NCI-H2227 treated with DMSO at 0.1 percent for 48 hours (cell line): ENCODE measurements around the gene TOGARAM1.
A peak's percentile ranks its signal among the peaks of the same experiment; 100 is the strongest.

Experiments used
- DNase-seq: peaks from one replicate; lab custom pipeline; 2025; lab: John Stamatoyannopoulos, UW

Gene TOGARAM1

GRCh38 chr14:44961554-44962333, at the start of gene TOGARAM1, which contains the start of gene KLHL28:
Gene TOGARAM1, plus strand, starts transcription at chr14:44962190. Its CDS starts 232 bp downstream, at chr14:44962422.
Gene KLHL28, minus strand, starts transcription at chr14:44961947. Its CDS starts 16,019 bp downstream, at chr14:44945928.
- DNase-seq: peak; percentile 98

GRCh38 chr14:44914849-44915248, 47.1 kb upstream of the TOGARAM1 start:
- DNase-seq: peak; percentile 9

GRCh38 chr14:44928793-44929192, 33.2 kb upstream of the TOGARAM1 start:
- DNase-seq: no peak

GRCh38 chr14:44935155-44935554, 26.8 kb upstream of the TOGARAM1 start:
- no peak for DNase-seq

- DNase-seq: no peak
These were observed 24.4 kb upstream of the TOGARAM1 start for GRCh38 chr14:44937547-44937946.

GRCh38 chr14:44940211-44940610, 21.8 kb upstream of the TOGARAM1 start:
- DNase-seq: no peak

GRCh38 chr14:44940944-44941343, 21.0 kb upstream of the TOGARAM1 start:
- no peak for DNase-seq

- DNase-seq: no peak
These were observed 20.4 kb upstream of the TOGARAM1 start for GRCh38 chr14:44941591-44941990.

GRCh38 chr14:44942436-44942835, 19.6 kb upstream of the TOGARAM1 start:
- no peak for DNase-seq

GRCh38 chr14:44944107-44944506, 17.9 kb upstream of the TOGARAM1 start:
- no peak for DNase-seq

- DNase-seq: no peak
These were observed 16.7 kb upstream of the TOGARAM1 start for GRCh38 chr14:44945264-44945663.

- no peak for DNase-seq
These were observed 10.9 kb upstream of the TOGARAM1 start for GRCh38 chr14:44951051-44951450.

GRCh38 chr14:44952391-44953110, 9.4 kb upstream of the TOGARAM1 start:
- DNase-seq: no peak

- no peak for DNase-seq
These were observed 7.2 kb upstream of the TOGARAM1 start for GRCh38 chr14:44954750-44955149.

GRCh38 chr14:44955528-44955927, 6.5 kb upstream of the TOGARAM1 start:
- DNase-seq: no peak

GRCh38 chr14:44956866-44957265, 5.1 kb upstream of the TOGARAM1 start:
- DNase-seq: no peak

GRCh38 chr14:44959538-44959937, 2.5 kb upstream of the TOGARAM1 start:
- no peak for DNase-seq

- no peak for DNase-seq
These were observed 1.8 kb upstream of the TOGARAM1 start for GRCh38 chr14:44960146-44960545.

- DNase-seq: no peak
These were observed 1.3 kb upstream of the TOGARAM1 start for GRCh38 chr14:44960646-44961045.

- no peak for DNase-seq
These were observed 838 bp upstream of the TOGARAM1 start for GRCh38 chr14:44961151-44961553.

GRCh38 chr14:44962334-44963043, 499 bp downstream of the TOGARAM1 start:
- DNase-seq: no peak

GRCh38 chr14:44963044-44963528, 1.1 kb downstream of the TOGARAM1 start:
- DNase-seq: no peak
